A549 treated with Mapracorat at 1 μM for 4 hours (cell line): ENCODE data around the gene MN1. TPM values are rescaled to one million over a fixed set of nuclear protein-coding genes. Genes with fewer than 3 reads are reported as not detected.

ENCODE experiments used
- total RNA-seq: library from RNA; stranded (reverse); fragments of 200-300 nt; extraction: Qiagen RNA extraction; gene quantifications from 5 replicates; pipeline ENCODE4 v1.2.3, GENCODE V29; 2022

Gene MN1
- 2.4 to 3.5 TPM (median 3.1 TPM) in 5 replicates for total RNA-seq

GRCh38 chr22:27801616-27802345 lies at the start of gene MN1:
MN1 (minus strand) TSS chr22:27801756; CDS start chr22:27800543, 1,213 bp downstream.

Other genes starting within 250 kb of the MN1 start
- gene PITPNB, start 117.5 kb upstream of the MN1 start, total RNA-seq = 40.6 to 55.6 TPM (median 44.9 TPM) in 5 replicates